Epithelial cell of prostate (primary cell): ENCODE measurements around the gene MS4A15.
"Not testable (repeated sequence)": the region's sequence is repeated elsewhere in the genome, so short reads cannot be mapped to it uniquely, and the experiment has no call there.

ENCODE experiments used
- DNase-seq: peaks from one replicate; pipeline ENCODE4 v3.0.0-alpha.2; 2011; ENCODE audit warnings: low read depth, low spot score
- H3K27ac ChIP-seq: fragments of 450-650 bp; 2 replicates; pipeline ENCODE4 v1.5.1; 2017; ENCODE audit warnings: mild to moderate bottlenecking

The MS4A15 gene, protein sequence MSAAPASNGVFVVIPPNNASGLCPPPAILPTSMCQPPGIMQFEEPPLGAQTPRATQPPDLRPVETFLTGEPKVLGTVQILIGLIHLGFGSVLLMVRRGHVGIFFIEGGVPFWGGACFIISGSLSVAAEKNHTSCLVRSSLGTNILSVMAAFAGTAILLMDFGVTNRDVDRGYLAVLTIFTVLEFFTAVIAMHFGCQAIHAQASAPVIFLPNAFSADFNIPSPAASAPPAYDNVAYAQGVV

DNA sequence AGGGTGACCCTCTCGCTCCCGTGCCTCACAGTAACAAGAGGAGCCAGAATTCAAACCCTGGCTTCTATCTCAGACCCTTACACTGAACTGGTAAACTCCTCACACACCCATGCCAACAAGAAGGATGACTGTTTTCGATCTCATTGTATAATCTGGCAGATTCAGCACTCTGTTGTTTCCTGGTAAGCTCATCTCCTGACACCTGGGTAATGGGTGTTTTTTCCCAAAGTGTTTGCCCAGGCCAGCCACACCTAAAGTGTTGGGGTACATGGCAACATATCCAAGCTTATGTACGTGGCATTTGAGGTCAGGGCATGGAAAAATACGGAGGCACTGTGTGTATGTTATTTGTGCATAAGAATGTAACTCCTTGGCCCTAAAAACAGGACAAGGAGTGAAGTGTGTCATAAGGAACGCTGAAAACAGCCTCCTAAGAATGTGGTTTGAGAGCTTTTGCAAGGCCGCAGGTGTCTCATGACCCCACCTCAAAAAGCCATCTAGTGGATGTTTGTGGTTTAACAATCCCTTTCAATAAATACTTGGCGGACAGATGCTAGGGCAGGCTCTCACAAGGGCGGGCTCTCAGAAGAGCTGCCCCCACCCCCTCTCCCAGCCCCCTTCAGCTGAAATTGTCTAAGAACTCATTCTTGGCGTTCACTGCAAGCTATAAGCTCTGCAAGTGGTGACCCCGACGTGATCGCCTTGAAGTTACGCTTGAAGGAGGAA lies at the start of gene MS4A15:
MS4A15 (plus strand) TSS at position 561 of the 726 bp plus-strand sequence. CDS start 6,867 bp downstream, outside the sequence.
- no peak for DNase-seq
- H3K27ac ChIP-seq, result no peak within 1 kb of the TSS

- no peak overlapping the region for H3K27ac ChIP-seq
- DNase-seq, result no peak
Measured at GRCh38 chr11:60706931-60707330, 49.7 kb upstream of the MS4A15 start.

DNA sequence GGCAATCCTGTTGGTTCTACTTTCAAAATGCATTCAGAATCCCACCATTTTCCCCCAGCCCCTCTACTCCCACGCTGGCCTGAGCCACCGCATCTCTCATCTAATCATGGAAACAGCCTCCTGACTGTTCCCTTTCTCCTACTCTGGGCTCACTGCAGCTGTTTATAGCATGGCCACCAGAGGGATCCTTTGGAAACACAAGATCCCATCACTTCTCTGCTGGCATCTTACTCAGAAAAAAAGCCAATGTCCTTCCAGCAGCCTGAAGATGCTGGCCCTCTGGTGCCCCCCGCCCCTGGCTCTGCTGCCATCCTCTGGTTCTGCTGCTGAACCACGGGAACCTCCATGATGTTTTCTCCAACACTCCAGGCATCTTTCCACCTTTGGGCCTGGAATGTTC lies 46.2 kb upstream of the MS4A15 start:
- no peak overlapping the region for H3K27ac ChIP-seq
- DNase-seq, result no peak

GRCh38 chr11:60711276-60711675 lies 45.4 kb upstream of the MS4A15 start:
- H3K27ac ChIP-seq, result no peak overlapping the region
- DNase-seq, result no peak

DNA sequence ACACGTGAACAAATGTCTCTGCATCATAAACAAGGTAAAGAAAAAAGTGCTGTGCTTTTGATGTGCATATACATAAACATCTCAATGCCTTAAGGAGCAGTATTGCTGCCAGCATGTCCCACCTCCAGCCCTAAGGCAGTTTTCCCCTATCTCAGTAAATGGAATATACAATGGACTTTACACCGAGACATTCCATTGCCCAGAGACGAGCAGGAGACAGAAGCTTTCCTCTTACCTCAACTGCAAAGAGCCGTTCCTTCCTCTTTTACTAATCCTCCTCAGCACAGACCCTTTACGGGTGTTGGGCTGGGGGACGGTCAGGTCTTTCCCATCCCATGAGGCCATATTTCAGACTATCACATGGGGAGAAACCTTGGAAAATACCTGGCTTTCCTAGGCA lies 43.2 kb upstream of the MS4A15 start:
- not testable (repeated sequence) for DNase-seq, H3K27ac ChIP-seq

DNA sequence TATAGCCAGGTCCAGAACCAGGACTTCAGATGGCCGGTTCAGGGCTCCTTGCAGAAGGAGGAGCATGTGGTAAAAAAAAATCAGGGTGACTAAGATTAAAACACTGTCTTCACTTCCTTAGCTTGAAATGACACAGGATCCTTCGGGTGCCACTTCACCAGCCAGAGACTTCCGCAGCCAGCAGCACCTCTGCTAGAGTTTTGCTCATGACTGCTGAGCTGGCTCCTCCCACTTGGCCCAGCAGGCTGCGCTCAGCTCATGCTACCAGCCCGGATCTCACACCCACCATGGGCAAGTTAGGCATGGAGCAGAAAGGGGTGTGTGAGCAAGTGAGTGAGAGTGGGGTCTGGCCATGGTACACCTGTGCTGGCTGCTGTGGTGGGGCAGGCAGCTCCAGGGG lies 38.7 kb upstream of the MS4A15 start:
- DNase-seq, result no peak
- no peak overlapping the region for H3K27ac ChIP-seq

GRCh38 chr11:60718524-60719316 lies 37.9 kb upstream of the MS4A15 start:
- no peak overlapping the region for H3K27ac ChIP-seq
- DNase-seq, result no peak

DNA sequence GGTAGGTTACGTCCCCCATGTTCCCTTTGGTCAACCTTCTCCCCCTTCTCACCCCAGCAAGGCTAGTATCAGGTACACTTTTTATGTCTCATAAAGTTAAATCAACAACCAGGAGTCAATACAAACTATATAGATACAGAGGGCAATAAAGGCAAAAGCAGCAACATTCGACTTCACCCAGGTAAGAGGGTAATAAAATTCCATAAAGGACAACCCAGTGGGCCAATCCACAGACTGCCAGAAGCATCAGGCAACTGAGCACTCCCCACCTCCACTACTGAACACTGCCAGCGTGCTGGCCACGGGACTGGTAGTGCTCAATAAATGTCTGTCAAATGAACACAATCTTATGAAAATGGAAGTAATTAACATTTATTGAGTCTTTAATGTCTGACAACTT lies 37.3 kb upstream of the MS4A15 start:
- no peak overlapping the region for H3K27ac ChIP-seq
- DNase-seq, result no peak

DNA sequence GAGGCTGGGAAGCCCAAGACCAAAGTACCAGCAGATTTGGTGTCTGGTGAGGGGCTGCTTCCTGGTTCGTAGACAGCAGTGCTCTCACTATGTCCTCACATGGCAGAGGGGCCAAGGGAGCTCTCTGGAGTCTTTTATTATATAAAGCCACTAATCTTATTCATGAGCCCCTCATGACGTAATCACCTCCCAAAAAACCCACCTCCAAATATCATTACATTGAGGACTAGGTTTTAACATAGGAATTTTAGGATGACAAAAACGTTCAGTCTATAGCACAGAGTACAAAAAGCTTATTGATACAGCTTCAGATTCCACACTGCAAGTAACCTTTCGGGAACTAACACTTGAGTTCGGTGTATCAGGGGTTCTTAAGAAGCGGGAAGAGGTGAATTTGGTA lies 36.2 kb upstream of the MS4A15 start:
- H3K27ac ChIP-seq, result no peak overlapping the region
- DNase-seq, result no peak

- DNase-seq, result no peak
- H3K27ac ChIP-seq, result no peak within 1 kb of the TSS
Measured at GRCh38 chr11:60724420-60724819, 32.2 kb upstream of the MS4A15 start, which contains the start of gene MS4A18. Gene MS4A18, plus strand, starts transcription at chr11:60724720.

DNA sequence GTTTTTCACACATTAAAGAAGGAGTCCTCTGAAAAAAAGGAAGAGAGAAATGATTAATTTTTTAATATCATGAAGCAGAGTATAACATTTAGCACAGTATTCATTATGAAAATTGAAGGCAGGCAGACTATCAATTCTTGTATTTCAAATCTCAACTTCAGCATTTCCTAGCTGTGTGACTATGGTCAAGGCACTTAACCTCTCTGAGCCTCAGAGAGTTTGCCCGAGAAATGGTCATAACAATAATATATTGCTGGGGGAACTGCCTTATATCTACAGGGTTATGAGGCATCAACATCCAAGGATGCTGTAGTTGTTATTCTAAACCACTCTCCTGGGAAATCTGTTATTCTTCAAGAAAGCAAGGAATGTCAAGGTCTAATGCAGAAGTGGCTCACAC lies 31.1 kb upstream of the MS4A15 start:
- H3K27ac ChIP-seq, result no peak overlapping the region
- DNase-seq, result no peak

- DNase-seq, result no peak
Measured at GRCh38 chr11:60731586-60731985, 25.1 kb upstream of the MS4A15 start.

GRCh38 chr11:60734279-60734678 lies 22.4 kb upstream of the MS4A15 start:
- DNase-seq, result no peak
- no peak overlapping the region for H3K27ac ChIP-seq

More at GRCh38 chr11:60731586-60731985, 25.1 kb upstream of the MS4A15 start:
- H3K27ac ChIP-seq, result no peak overlapping the region

DNA sequence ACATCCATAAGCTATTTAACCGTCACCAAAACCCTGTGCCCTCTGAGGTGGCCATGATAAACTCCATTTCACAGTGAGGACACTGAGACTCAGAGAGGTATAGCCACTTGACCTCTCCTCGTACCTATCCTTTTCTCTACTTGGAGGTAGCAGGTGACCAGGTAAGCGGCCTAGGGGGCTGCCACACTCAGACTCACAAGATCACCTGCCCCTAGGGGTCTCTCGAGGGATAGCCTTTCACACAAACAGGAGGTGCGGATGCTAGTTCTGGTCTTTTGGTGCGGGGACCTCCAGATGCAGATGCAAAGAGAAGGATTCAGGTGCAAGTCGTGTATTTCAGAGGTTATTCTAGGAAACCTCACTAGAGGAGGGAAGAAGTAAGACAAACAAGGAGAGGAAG lies 17.6 kb upstream of the MS4A15 start:
- no peak overlapping the region for H3K27ac ChIP-seq
- DNase-seq, result no peak

GRCh38 chr11:60740573-60740972 lies 16.1 kb upstream of the MS4A15 start:
- H3K27ac ChIP-seq, result no peak overlapping the region
- no peak for DNase-seq

GRCh38 chr11:60741421-60741820 lies 15.2 kb upstream of the MS4A15 start:
- no peak for DNase-seq
- H3K27ac ChIP-seq, result no peak overlapping the region

GRCh38 chr11:60743058-60743457 lies 13.6 kb upstream of the MS4A15 start:
- no peak overlapping the region for H3K27ac ChIP-seq
- DNase-seq, result no peak

DNA sequence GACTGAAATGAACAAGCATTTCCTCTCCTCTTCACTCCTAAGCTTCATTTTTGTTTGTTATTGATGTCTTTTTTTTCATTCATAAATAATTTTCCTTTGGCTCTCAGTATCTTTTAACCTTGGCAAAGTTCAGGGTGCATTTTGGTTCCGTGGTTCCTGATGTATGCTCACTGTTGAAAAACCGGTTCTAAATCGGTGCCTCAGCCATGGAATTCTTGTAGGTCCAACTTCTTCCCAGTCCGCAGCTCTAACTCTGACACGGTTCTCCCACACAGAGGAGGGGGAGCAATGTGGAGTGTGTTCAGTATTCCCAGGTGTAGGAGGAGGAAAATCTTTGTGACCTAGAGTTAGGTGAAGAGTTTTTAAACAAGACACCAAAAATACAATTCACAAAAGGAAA lies 12.6 kb upstream of the MS4A15 start:
- H3K27ac ChIP-seq, result no peak overlapping the region
- no peak for DNase-seq

DNA sequence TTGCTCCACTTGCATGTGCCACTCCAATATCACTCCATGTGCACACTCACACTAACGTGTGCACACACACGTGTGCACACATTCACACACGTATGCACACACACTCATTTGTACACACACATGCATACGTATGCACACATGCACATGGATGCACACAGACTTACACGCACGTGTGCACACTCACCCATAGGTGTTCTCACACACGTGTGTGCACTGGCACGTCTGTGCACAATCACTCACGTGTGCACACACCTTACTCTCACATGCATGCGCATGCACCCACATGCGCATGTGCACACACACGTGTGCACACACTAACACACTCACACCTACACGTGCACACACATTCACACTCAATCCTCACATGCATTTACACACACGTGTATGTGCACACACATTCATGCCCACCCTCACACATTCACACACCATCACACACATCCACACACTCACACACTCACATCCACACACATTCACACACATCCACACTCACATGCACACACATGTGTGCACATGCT lies 9.3 kb upstream of the MS4A15 start:
- no peak for DNase-seq
- H3K27ac ChIP-seq, result no peak overlapping the region

GRCh38 chr11:60748225-60748624 lies 8.4 kb upstream of the MS4A15 start:
- DNase-seq, result no peak
- H3K27ac ChIP-seq, result no peak overlapping the region

GRCh38 chr11:60748821-60749220 lies 7.8 kb upstream of the MS4A15 start:
- DNase-seq, result no peak
- H3K27ac ChIP-seq, result no peak overlapping the region
